Amygdala (tissue), 56 donors: Measurements from ENCODE around the gene PELI3.
"Not testable (repeated sequence)": the region's sequence is repeated elsewhere in the genome, so short reads cannot be mapped to it uniquely, and the experiment has no call there.

Source experiments
- DNase-seq, 56 donors: peaks; one replicate each; lab custom pipeline; 2025; lab: John Stamatoyannopoulos, UW

PELI3 gene

DNA sequence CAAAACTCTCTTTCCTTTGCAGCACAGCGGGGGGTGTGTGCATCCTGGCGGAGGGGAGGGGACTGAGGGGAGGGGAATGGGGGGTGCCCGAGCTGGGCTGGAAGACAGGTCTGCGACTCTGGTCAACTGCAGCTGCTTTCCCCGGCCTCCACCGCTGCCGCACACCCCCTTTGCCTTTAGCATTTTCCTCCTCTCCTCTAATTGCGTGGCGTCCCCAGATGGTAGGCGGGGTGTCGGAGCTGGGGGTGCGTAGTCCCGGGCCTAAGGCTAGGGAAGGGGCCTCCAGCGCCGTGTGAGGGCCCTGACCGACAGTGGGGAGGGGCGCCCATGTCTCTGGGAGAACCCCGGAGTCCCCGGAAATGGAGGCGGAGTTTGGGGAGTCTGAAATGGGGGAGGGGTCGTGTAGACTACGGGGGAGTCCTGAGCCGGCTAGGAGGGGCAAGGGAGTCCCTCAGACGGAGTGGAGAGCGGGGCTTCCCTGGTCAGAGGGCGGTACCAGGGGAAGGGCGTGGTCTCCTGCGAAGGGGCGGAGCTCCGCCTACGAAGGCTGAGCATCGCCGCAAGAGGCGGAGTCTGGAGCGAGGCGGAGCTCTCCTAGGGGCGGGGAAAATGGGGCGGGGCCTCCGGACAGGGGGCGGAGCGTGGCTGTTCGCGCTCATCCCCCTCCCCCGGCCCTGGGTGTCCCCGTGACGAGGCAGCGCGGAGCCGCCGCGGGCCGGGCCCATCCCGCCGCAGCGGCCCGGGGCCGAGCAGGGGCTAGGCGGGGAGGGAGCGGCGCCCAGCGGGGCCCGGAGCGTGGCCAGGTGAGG, at the start of gene PELI3:
TSS of gene PELI3 (plus strand) at position 681 of the 809 bp plus-strand sequence. CDS start 1,224 bp downstream, outside the sequence.
- peak; percentile 35 to 96 (median 88) for DNase-seq

GRCh38 chr11:66417000-66417399, 49.7 kb upstream of the PELI3 start:
- peak in 27 of 56 donors; percentile 11 to 81 (median 31) for DNase-seq

GRCh38 chr11:66418168-66418985, 48.3 kb upstream of the PELI3 start:
- peak in 41 of 56 donors; percentile 6 to 83 (median 54) for DNase-seq

DNA sequence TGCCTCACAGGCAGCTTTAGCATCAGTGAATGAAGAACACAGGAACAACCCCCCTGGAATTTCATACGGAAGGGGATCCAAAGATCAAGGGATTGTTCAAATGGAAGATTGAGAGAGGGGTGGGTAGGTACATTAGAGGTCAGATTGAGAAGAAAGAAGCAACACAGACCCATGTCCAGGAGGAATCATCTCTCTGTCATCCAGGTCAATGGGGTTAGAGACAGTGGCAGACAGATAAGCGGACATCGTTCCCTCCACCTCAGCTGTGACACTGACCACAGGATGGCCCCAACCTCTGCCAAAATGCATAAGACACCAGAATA, 47.8 kb upstream of the PELI3 start:
- DNase-seq: no peak

DNA sequence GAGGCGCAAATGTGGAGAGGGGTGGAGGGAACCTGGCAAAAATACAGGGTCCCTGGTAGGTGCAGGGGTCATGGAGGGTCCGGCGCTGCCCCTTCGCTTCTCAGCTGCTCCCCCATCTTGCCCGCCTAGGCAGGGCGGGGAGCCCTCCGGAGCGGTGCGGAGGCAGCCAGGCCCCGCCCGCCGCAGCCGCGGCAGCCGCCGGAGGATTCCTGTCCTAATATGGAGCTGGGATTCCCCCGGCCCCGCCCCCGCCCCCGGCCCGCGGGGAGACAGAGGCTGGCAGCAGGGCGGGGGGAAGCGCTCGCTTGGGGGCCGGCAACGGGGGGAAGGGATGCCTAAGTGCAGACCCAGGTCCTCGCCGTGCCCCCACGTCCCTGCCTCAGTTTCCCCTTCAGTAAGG, 46.9 kb upstream of the PELI3 start:
- peak in 12 of 56 donors; percentile 2 to 59 (median 33) for DNase-seq

DNA sequence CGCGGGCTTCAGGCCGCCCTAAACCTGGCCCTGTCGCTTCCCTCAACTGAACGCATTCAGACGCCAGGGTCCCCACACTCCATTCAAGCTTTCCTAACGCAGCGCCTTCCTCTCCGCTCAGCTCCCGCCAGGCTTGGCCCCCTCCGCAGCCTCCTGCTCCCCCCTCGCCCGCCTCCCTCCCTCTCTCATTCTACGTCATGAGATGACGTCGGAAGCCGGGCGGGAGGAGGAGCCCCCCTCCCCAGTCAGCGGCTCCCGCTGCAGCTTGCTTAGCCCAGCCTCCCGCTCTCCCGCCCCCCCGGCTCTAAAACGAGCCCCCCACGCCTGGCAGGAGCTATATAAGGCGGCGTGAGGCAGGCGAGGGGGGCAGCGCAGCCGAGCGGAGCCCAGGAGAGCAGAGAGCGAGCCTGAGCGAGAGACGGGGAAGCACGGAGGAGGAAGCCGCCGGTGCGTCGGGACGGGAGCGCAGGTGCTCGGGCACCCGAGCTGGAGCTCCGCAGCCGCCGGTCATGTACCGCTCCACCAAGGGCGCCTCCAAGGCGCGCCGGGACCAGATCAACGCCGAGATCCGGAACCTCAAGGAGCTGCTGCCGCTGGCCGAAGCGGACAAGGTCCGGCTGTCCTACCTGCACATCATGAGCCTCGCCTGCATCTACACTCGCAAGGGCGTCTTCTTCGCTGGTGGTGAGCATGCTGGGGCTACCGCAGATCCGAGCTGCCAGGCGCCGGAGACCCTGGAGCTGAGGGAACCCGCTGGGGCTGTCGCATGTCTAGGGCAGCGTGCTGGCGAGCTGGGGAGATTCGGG, 45.8 kb upstream of the PELI3 start, which contains the start of gene NPAS4:
TSS of gene NPAS4 (plus strand) at position 365 of the 806 bp plus-strand sequence. CDS start at position 510, 145 bp downstream.
- peak in 37 of 56 donors; percentile 7 to 75 (median 31) for DNase-seq

DNA sequence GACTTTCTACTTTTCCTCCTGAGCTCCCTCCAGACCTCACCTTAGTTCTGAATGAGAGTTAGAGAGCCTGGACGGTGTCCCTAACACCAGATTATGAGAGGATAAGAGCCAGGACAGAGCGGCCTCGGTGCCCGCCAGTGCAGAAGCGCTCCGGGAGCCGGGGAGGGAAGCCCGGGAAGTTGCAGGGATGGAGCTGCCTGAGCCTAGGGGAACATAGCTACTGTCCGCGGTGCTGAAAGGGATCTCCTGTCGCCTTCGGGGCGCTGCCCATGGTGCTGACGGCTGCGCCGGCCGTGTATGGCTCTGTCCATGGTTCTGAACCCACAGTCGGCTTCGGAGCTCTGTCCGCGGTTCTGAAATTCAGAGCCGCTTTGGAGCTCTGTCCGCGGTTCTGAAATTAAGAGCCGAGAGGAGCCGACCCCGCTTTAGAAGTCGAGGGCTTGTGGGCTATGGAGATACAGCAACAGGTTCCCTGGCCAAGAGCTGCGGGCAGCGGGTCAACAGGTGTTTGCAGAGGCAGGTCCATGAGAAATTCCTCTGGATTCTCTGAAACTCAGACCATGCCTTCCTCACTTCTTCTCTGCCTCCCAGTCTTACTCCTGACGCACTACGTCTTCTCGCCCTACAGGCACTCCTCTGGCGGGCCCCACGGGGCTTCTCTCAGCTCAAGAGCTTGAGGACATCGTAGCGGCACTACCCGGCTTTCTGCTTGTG, 45.1 kb upstream of the PELI3 start:
- peak in 52 of 56 donors; percentile 36 to 92 (median 72) for DNase-seq

GRCh38 chr11:66426314-66426713, 40.4 kb upstream of the PELI3 start:
- DNase-seq: no peak

DNA sequence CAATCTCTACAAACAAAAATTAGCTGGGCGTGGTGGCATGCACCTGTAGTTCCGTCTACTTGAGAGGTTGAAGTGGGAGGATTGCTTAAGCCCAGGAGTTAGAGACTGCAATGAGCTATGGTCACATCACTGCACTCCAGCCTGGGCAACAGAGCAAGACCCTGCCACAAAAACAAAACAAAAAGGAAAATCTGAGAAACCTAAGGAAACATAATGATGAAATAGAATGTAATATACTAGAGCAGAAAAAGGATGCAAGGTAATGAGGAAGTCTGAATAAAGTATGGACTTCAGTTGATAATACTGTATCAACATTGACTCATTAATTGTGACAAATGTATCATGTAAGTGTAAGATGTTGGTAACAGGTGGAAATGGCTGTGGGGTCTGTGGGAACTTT, 37.8 kb upstream of the PELI3 start:
- no peak for DNase-seq

DNA sequence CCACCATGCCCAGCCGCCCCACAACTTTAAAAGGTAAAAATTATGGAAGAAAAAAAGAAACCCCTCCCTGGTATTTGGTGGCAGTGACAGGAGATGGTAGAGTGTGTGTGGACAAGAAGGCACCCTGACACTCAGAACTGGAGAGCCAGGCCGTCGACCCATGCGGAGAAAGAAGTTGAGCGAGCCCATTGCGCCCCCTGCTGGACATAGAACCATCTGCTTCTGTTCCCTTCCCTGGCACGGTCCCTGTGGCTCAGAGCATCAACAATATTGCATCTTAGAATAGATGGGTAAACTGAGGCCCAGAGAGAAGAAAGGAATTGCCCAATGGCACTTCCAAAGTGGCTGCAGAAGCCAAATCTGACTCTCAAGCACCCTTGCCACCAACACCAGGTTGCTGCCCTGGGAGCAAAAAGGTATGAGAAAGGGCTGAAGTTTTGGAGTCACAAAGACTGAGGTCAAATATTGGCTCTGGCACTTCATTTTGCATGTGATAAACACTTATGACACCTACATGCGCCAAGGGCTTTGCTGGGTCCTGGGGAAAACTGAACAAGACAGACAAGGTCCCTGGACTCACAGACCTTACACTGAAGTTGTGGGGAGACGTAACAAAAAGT, 36.6 kb upstream of the PELI3 start:
- DNase-seq: peak in 45 of 56 donors; percentile 6 to 83 (median 45)

DNA sequence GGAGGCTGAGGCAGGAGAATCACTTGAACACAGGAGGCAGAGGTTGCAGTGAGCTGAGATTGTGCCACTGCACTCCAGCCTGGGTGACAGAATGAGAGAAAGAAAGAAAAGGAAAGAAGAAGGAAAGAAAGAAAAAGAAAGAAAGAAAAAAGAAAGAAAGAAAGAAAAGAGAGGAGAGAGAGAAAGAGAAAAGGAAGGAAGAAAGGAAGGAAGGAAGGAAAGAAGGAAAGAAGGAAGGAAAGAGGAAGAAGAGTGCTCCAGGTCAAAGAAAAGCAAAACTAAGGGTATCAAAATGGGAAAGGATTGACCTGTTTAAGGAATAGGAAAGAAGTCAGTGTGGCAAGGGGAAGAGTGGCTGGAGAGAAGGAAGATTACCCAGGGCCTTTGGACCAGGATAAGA, 35.4 kb upstream of the PELI3 start:
- not testable (repeated sequence) for DNase-seq

- not testable (repeated sequence) for DNase-seq
Observed at GRCh38 chr11:66431871-66432329, 34.8 kb upstream of the PELI3 start.

DNA sequence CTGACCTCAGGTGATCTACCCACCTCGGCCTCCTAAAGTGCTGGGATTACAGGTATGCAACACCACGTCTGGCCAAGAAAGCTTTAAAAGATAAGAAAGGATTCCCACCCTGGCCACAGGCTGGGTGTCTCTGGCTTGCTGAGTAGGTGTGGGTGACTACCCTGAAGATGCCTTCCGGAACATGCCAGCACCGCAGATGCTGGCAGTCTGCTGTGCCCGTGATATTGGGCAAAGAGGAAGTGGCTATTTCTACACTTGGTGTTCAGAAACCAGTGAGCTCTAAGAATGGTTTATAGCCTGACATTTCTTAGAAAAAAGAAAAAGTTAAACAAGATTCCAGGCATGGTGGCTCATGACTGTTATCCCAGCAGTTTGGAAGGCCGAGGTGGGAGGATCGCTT, 34.1 kb upstream of the PELI3 start:
- no peak for DNase-seq

DNA sequence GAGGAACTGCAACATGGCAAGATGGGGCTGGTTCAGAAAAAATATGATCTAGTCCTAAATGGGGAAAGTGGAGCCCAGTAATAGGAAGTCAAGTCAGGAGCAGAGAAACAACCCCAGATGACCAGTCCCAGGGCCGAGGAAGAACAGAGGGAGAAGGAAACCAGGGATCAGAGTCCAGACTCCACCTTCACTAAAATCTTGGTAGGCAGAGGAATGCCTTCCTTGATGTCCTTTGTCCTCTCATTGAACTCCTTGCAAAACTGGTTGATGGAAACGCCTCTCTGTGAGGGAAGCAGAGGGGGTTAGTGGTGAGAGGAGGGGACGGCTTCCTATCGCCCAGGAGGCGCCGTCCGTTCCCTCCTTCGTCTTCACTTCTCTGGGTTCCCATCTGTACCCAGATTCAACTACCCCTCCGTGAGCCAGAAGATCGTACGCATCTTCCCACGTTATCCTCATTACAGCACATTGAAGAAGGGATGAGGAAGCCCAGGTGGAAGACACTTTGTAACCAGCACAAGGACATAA, 28.7 kb upstream of the PELI3 start:
- DNase-seq: no peak

DNA sequence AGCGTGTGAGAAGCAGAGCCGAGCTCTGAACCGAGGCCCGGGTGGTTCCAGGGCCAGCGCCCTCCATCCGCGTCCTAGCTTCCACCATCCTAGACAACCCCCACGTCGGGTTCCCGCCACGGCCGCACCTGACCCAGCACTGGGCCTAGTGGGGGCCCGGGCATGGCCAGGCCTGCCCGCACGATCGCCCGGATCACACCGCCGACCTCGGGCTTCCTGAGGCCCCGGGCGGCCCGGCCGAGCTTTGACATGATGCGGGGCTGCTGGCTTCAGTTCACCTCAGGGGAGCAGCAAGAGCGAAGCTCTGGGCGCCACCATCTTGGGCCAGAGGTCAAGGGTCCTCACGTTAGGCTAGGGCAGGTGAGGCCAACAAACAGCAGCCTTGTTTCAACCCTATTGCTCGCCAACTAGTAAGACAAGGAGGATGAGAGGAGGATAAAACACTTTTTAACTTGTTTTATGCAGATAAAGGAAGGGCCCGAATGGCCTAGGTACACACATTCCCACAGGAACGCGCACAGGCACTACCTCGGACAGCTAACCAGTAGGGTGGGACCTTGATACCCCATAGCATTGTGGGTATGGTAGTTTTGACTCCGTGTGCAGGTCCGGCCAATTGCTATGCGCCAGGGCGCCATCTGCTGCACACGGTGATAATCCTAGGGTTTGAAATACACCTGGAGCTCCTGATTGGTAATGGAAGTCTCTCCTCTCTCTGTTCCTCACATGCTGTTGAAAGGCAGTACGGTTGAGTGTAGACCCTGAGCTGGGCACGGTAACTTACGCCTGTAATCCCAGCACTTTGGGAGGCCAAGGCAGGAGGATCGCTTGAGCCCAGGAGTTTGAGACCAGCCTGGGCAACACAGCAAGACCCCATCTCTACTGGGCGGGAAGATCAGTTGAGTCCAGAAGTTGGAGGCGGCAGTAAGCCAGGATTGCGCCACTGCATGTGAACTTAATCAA, 27.9 kb upstream of the PELI3 start, which contains the start of gene MRPL11:
TSS of gene MRPL11 (minus strand) at position 345 of the 963 bp plus-strand sequence. CDS start at position 251, 94 bp downstream.
- peak; percentile 32 to 96 (median 86) for DNase-seq

- DNase-seq: not testable (repeated sequence)
Observed at GRCh38 chr11:66440101-66440939, 26.4 kb upstream of the PELI3 start.

DNA sequence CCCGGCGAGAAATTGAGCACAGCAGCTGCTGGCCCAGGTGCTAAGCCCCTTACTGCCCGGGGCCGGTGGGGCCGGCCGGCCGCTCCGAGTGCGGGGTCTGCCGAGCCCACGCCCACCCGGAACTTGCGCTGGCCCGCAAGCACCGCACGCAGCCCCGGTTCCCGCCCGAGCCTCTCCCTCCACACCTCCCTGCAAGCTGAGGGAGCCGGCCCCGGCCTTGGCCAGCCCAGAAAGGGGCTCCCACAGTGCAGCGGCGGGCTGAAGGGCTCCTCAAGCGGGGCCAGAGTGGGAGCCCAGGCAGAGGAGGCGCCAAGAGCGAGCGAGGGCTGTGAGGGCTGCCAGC, 25.8 kb upstream of the PELI3 start:
- DNase-seq: not testable (repeated sequence)
